OCI-M1 (cell line): ENCODE results near the gene KLRG1.
A peak's percentile ranks its signal among the peaks of the same experiment; 100 is the strongest.

ENCODE experiments used
- DNase-seq: peaks from one replicate; lab custom pipeline; 2025; lab: John Stamatoyannopoulos, UW

Gene KLRG1

GRCh38 chr12:8985213-8985754 is 4.1 kb upstream of the KLRG1 start:
- DNase-seq: peak; percentile 51

GRCh38 chr12:8987163-8987562 is 2.2 kb upstream of the KLRG1 start:
- peak; percentile 60 for DNase-seq

- no peak for DNase-seq
Observed at GRCh38 chr12:8987685-8988084, 1.7 kb upstream of the KLRG1 start.

GRCh38 chr12:8991371-8992345 is 2.3 kb downstream of the KLRG1 start:
- DNase-seq: peak; percentile 72

- DNase-seq: no peak
Observed at GRCh38 chr12:8993827-8994226, 4.5 kb downstream of the KLRG1 start.

GRCh38 chr12:8995021-8995775 is 5.9 kb downstream of the KLRG1 start:
- DNase-seq: no peak

- DNase-seq: peak; percentile 82
Observed at GRCh38 chr12:8996682-8997405, 7.5 kb downstream of the KLRG1 start.

GRCh38 chr12:9001233-9001632 is 11.9 kb downstream of the KLRG1 start:
- DNase-seq: no peak

- DNase-seq: no peak
Observed at GRCh38 chr12:9002335-9002734, 13.0 kb downstream of the KLRG1 start.

- no peak for DNase-seq
Observed at GRCh38 chr12:9022592-9022991, 33.2 kb downstream of the KLRG1 start.

- no peak for DNase-seq
Observed at GRCh38 chr12:9024512-9024911, 35.2 kb downstream of the KLRG1 start.

- DNase-seq: no peak
Observed at GRCh38 chr12:9027161-9028059, 38.1 kb downstream of the KLRG1 start.

GRCh38 chr12:9030776-9031175 is 41.4 kb downstream of the KLRG1 start:
- no peak for DNase-seq

GRCh38 chr12:9032202-9032964 is 43.0 kb downstream of the KLRG1 start:
- DNase-seq: peak; percentile 88

GRCh38 chr12:9033265-9033887 is 44.0 kb downstream of the KLRG1 start:
- DNase-seq: no peak

GRCh38 chr12:9034095-9034494 is 44.7 kb downstream of the KLRG1 start:
- DNase-seq: no peak

- no peak for DNase-seq
Observed at GRCh38 chr12:9036227-9036626, 46.9 kb downstream of the KLRG1 start.

- no peak for DNase-seq
Observed at GRCh38 chr12:9037431-9037830, 48.1 kb downstream of the KLRG1 start.

GRCh38 chr12:9039397-9039977 is 50.1 kb downstream of the KLRG1 start:
- peak; percentile 80 for DNase-seq
